Loucy (cell line): Measurements from ENCODE around the gene CDC37L1.

Source experiments
- H2AFZ ChIP-seq: fragments of 200-600 bp; sonication (generic); 2 replicates; pipeline ENCODE4 v1.6.0; 2016; ENCODE audit warnings: antibody characterized with exemption, mild to moderate bottlenecking, low read length, moderate library complexity
- H3F3A ChIP-seq: fragments of 200-600 bp; 2 replicates; pipeline ENCODE4 v1.6.0; 2016; ENCODE audit warnings: antibody characterized with exemption, low read depth, mild to moderate bottlenecking
- H3K27me3 ChIP-seq: fragments of 200-600 bp; sonication (generic); 2 replicates; pipeline ENCODE4 v1.6.1; 2014; ENCODE audit warnings: low read length, mild to moderate bottlenecking; ENCODE audit not compliant: insufficient read depth, poor library complexity, severe bottlenecking
- H3K36me3 ChIP-seq: fragments of 200-600 bp; sonication (generic); 2 replicates; pipeline ENCODE4 v1.6.1; 2016; ENCODE audit warnings: low read length; ENCODE audit not compliant: insufficient read depth
- H3K4me1 ChIP-seq: fragments of 200-600 bp; sonication (generic); 2 replicates; pipeline ENCODE4 v1.5.1; 2014; ENCODE audit warnings: low read length, mild to moderate bottlenecking; ENCODE audit not compliant: insufficient read depth, poor library complexity, severe bottlenecking
- H3K4me2 ChIP-seq: fragments of 200-600 bp; sonication (generic); 2 replicates; pipeline ENCODE4 v1.6.0; 2014; ENCODE audit warnings: antibody characterized with exemption, low read length, low read depth, mild to moderate bottlenecking; ENCODE audit not compliant: poor library complexity, severe bottlenecking
- H3K4me3 ChIP-seq: fragments of 200-600 bp; sonication (generic); 2 replicates; pipeline ENCODE4 v1.5.1; 2014; ENCODE audit warnings: low read length, mild to moderate bottlenecking, mixed read lengths; ENCODE audit not compliant: poor library complexity, severe bottlenecking
- H3K79me2 ChIP-seq: fragments of 200-600 bp; sonication (generic); 2 replicates; pipeline ENCODE4 v1.6.1; 2014; ENCODE audit warnings: low read length; ENCODE audit not compliant: insufficient read depth
- H3K9ac ChIP-seq: fragments of 200-600 bp; sonication (generic); 2 replicates; pipeline ENCODE4 v1.6.0; 2014; ENCODE audit warnings: mild to moderate bottlenecking, low read depth, low read length, moderate library complexity; ENCODE audit not compliant: poor library complexity, severe bottlenecking
- H3K9me2 ChIP-seq: fragments of 200-600 bp; sonication (generic); replicated peaks from 2 replicates; pipeline ENCODE4 v1.6.1; 2016; ENCODE audit warnings: low read depth, low read length, mixed read lengths
- H3K9me3 ChIP-seq: fragments of 200-600 bp; sonication (generic); 2 replicates; pipeline ENCODE4 v1.6.1; 2014; ENCODE audit warnings: mild to moderate bottlenecking, antibody characterized with exemption, low read length, low read depth; ENCODE audit not compliant: insufficient read depth
- H4K20me1 ChIP-seq: fragments of 200-600 bp; sonication (generic); 2 replicates; pipeline ENCODE4 v1.6.0; 2014; ENCODE audit warnings: antibody characterized with exemption, low read length, mild to moderate bottlenecking; ENCODE audit not compliant: insufficient read depth, poor library complexity, severe bottlenecking
- EZH2phosphoT487 ChIP-seq: fragments of 200-600 bp; IDR thresholded peaks from 2 replicates; pipeline ENCODE4 v1.6.1; 2018; ENCODE audit warnings: antibody characterized with exemption, mild to moderate bottlenecking, moderate library complexity, borderline replicate concordance
- TF ChIP-seq, protein P1 (sequence below): fragments of 200-600 bp; sonication (generic); conservative IDR thresholded peaks from 2 replicates; pipeline ENCODE4 v1.5.1; 2014; ENCODE audit warnings: mild to moderate bottlenecking, antibody characterized with exemption, low read length

Gene CDC37L1

DNA sequence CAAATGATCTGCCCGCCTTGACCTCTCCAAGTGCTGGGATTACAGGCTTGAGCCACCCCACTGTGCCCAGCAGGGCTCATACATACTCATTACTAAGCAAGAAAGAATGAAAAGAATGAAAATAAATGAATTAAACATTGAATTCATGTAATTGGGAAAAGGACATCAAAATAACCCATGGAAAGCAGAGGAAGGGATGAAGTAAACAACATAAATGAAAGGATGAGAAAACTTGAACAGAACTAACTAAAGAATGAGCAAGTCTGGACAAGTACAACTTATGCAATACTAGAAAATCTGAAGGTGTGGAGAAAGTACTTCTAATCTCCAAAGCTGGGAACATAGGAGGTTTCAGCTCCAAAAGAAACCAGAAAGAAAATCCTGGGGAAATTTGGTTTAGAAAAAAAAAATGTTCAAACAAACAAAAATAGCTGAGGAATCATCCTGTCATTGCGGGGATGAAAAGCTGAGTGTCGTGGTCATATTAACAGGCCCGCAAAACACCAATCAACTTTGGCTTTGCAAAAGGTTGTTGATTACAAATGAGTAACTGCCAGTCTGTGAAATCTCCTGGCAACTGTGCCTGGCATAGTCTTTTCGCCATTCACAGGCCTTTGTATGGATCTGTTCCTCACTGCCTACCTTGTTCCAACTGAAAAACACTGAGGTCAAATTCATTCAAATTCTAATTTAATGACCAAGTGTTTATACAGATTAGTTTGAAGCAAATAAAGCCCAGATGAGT lies 63.9 kb downstream of the CDC37L1 start:
- H3K36me3 ChIP-seq: no peaks in the 10 kb centered on the region
- no peaks in the 10 kb centered on the region for H3K27me3 ChIP-seq
- no peak overlapping the region for H2AFZ ChIP-seq
- no peaks in the 10 kb centered on the region for H3K9me2 ChIP-seq
- H3K4me1 ChIP-seq: peaks cover 17% of the 10 kb centered on the region
- H3K4me2 ChIP-seq: no peak overlapping the region
- no peaks in the 10 kb centered on the region for H3K9me3 ChIP-seq
- TF ChIP-seq, protein P1, sequence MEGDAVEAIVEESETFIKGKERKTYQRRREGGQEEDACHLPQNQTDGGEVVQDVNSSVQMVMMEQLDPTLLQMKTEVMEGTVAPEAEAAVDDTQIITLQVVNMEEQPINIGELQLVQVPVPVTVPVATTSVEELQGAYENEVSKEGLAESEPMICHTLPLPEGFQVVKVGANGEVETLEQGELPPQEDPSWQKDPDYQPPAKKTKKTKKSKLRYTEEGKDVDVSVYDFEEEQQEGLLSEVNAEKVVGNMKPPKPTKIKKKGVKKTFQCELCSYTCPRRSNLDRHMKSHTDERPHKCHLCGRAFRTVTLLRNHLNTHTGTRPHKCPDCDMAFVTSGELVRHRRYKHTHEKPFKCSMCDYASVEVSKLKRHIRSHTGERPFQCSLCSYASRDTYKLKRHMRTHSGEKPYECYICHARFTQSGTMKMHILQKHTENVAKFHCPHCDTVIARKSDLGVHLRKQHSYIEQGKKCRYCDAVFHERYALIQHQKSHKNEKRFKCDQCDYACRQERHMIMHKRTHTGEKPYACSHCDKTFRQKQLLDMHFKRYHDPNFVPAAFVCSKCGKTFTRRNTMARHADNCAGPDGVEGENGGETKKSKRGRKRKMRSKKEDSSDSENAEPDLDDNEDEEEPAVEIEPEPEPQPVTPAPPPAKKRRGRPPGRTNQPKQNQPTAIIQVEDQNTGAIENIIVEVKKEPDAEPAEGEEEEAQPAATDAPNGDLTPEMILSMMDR: no peak
- no peak for TF ChIP-seq EZH2phosphoT487
- H3F3A ChIP-seq: peaks cover 5% of the 10 kb centered on the region; the same call in 1 of the 2 replicates
- H3K9ac ChIP-seq: no peak overlapping the region
- H3K79me2 ChIP-seq: peaks cover 20% of the 10 kb centered on the region
- no peak overlapping the region for H3K4me3 ChIP-seq
- H4K20me1 ChIP-seq: peaks cover 13% of the 10 kb centered on the region

DNA sequence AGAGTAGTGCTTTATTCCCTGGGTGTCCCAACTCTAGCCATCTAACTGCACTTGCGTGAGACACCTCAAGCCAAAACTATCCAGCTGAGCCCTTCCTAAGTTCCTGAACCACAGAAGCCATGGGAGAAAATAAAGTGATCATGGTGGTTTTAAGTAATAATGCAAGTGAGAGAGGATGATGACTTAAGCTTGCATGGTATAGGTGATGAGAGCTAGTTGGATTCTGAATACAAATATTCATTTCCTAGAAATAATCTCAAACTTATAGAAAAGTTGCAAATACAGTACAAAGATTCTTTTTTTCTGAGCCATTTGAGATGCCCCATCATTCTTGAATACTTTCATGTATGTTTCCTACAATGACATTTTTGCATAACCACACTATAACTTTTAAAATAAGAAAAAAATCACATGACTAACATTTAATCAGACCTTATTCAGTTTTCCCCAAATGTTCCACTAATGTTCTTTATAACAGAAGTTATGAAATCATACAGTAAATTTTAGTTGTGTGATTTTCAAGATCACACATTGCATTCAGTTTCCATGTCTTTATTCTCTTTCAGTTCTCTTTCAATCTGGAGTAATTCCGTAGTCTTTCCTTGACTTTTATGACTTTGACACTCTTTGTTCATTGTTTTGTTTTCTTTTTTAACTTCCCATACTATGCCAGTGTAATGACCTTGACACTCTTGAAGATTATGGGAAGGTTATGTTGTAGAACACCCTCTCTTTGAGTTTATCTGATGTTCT lies 67.1 kb downstream of the CDC37L1 start:
- H3K36me3 ChIP-seq: no peaks in the 10 kb centered on the region
- H3K9me2 ChIP-seq: no peaks in the 10 kb centered on the region
- H3F3A ChIP-seq: peaks cover 5% of the 10 kb centered on the region; the same call in 1 of the 2 replicates
- H3K9me3 ChIP-seq: no peaks in the 10 kb centered on the region
- no peak overlapping the region for H2AFZ ChIP-seq
- TF ChIP-seq, protein P1: no peak
- TF ChIP-seq EZH2phosphoT487: no peak
- H3K4me1 ChIP-seq: peaks cover 6% of the 10 kb centered on the region
- no peak overlapping the region for H3K4me2 ChIP-seq
- no peaks in the 10 kb centered on the region for H4K20me1 ChIP-seq
- H3K4me3 ChIP-seq: no peak overlapping the region
- H3K79me2 ChIP-seq: no peaks in the 10 kb centered on the region
- no peak overlapping the region for H3K9ac ChIP-seq
- no peaks in the 10 kb centered on the region for H3K27me3 ChIP-seq

DNA sequence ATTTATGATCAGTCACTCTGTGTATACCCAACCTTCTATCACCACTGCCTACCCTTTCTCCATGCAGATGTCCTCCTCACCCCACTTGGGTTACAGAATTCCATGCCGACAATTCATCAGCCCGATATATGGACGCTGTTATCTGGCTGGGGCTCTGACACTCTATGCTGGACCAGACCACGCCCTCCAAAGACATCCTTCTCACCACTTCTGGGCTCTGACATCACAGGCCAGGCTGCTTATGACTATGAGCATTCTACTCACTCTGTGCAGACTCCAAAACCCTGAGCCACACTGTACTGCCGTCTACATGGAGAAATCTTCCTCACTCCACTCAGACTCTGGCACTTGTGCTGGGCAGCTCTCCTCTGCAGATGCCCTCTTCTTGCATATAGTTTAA lies 69.2 kb downstream of the CDC37L1 start:
- H3K4me2 ChIP-seq: no peak overlapping the region
- no peak for TF ChIP-seq EZH2phosphoT487
- TF ChIP-seq, protein P1: no peak
- no peaks in the 10 kb centered on the region for H3K4me1 ChIP-seq

More for the DNA sequence above, 69.2 kb downstream of the CDC37L1 start:
- Histone ChIP-seq H3K4me3 (no peak overlapping the region), H3K36me3 (no peaks in the 10 kb centered on the region), H3K79me2 (no peaks in the 10 kb centered on the region), H3K27me3 (no peaks in the 10 kb centered on the region), H3K9ac (no peak overlapping the region), H3K9me2 (no peaks in the 10 kb centered on the region), H3F3A (no peaks in the 10 kb centered on the region), H4K20me1 (no peaks in the 10 kb centered on the region), H2AFZ (no peak overlapping the region), H3K9me3 (no peaks in the 10 kb centered on the region)
